Measurements from ENCODE around the gene PPP2R2B.

GRCh38 chr5:146564007-146564762 is 314.4 kb downstream of the PPP2R2B start:
- no peak for TF ChIP-seq POLR2A (IDR thresholded peaks at IDR 0.05)
- TF ChIP-seq CTCF (IDR thresholded peaks at IDR 0.05), result no peak

All from testis (tissue), 2 donors.